Measurements from ENCODE around the gene SCN9A. TPM values are rescaled to one million over a fixed set of nuclear protein-coding genes. Genes with fewer than 3 reads are reported as not detected.

SCN9A gene
- total RNA-seq, 6 donors from 2014 or later, result 5.8 to 24.1 (median 9.8) TPM

- Histone ChIP-seq H3K4me1 (no peaks in the 10 kb centered on the region), H3K27me3 (no peaks in the 10 kb centered on the region), H3K9me3 (no peaks in the 10 kb centered on the region), H3K4me3 (no peak overlapping the region), H3K27ac (no peak overlapping the region), H3K36me3 (no peaks in the 10 kb centered on the region)
- TF ChIP-seq POLR2AphosphoS5 (IDR thresholded peaks at IDR 0.05) (no peak), POLR2A (IDR thresholded peaks at IDR 0.05) (no peak), EP300 (IDR thresholded peaks at IDR 0.05) (no peak), CTCF (IDR thresholded peaks at IDR 0.05) (no peak)
- WGBS, 2 donors, result 38 to 44% methylated on average over 3 of the region's 3 CpGs
- ATAC-seq (ENCODE audit: low FRiP score in 2 of 2), result no peak
- no peak for DNase-seq
These were observed 12.8 kb upstream of the SCN9A start for GRCh38 chr2:166388481-166389070.

- Histone ChIP-seq H3K9me3 (no peaks in the 10 kb centered on the region), H3K27ac (no peak overlapping the region), H3K4me3 (no peak overlapping the region), H3K36me3 (no peaks in the 10 kb centered on the region), H3K4me1 (no peaks in the 10 kb centered on the region), H3K27me3 (no peaks in the 10 kb centered on the region)
- ATAC-seq (ENCODE audit: low FRiP score in 2 of 2), result no peak
- no peak for TF ChIP-seq POLR2AphosphoS5 (IDR thresholded peaks at IDR 0.05)
- no peak for TF ChIP-seq POLR2A (IDR thresholded peaks at IDR 0.05)
- no peak for TF ChIP-seq EP300 (IDR thresholded peaks at IDR 0.05)
- TF ChIP-seq CTCF (IDR thresholded peaks at IDR 0.05), result no peak
- 63 to 100% methylated on average over 1 of the region's 1 CpG for WGBS, 2 donors
- DNase-seq, result no peak
These were observed 9.6 kb upstream of the SCN9A start for GRCh38 chr2:166385313-166385712.

- TF ChIP-seq POLR2A (IDR thresholded peaks at IDR 0.05) (no peak), CTCF (IDR thresholded peaks at IDR 0.05) (peak in 4 of 6 experiments; percentile 23 to 53 (median 40))
- no peak for ATAC-seq (ENCODE audit: low FRiP score in 2 of 2)
- 60 to 66% methylated on average over 8 of the region's 8 CpGs for WGBS, 2 donors
These were observed 9.0 kb upstream of the SCN9A start for GRCh38 chr2:166384774-166385173.

GRCh38 chr2:166382448-166382847 is 6.7 kb upstream of the SCN9A start:
- Histone ChIP-seq H3K36me3 (no peaks in the 10 kb centered on the region), H3K27me3 (no peaks in the 10 kb centered on the region), H3K4me3 (no peak overlapping the region), H3K4me1 (no peaks in the 10 kb centered on the region), H3K9me3 (no peaks in the 10 kb centered on the region), H3K27ac (no peak overlapping the region)
- DNase-seq (no peak), ATAC-seq (ENCODE audit: low FRiP score in 2 of 2) (no peak)
- WGBS, 2 donors, result 97 to 100% methylated on average over 3 of the region's 3 CpGs
- TF ChIP-seq POLR2AphosphoS5 (IDR thresholded peaks at IDR 0.05), result no peak
- no peak for TF ChIP-seq POLR2A (IDR thresholded peaks at IDR 0.05)
- TF ChIP-seq CTCF (IDR thresholded peaks at IDR 0.05), result no peak

More at GRCh38 chr2:166384774-166385173, 9.0 kb upstream of the SCN9A start:
- Histone ChIP-seq H3K27me3 (no peaks in the 10 kb centered on the region), H3K4me1 (no peaks in the 10 kb centered on the region), H3K27ac (no peak overlapping the region), H3K9me3 (no peaks in the 10 kb centered on the region), H3K4me3 (no peak overlapping the region), H3K36me3 (no peaks in the 10 kb centered on the region)
- DNase-seq, result no peak

GRCh38 chr2:166380615-166381014 is 4.9 kb upstream of the SCN9A start:
- Histone ChIP-seq H3K27ac (no peak overlapping the region), H3K9me3 (no peaks in the 10 kb centered on the region), H3K36me3 (no peaks in the 10 kb centered on the region), H3K27me3 (peaks cover 0 to 3% (median 0%) of the 10 kb centered on the region in 4 donors), H3K4me3 (no peak overlapping the region), H3K4me1 (peaks cover 0 to 10% (median 6%) of the 10 kb centered on the region in 4 donors)
- ATAC-seq (ENCODE audit: low FRiP score in 2 of 2) (no peak), DNase-seq (no peak)
- TF ChIP-seq POLR2AphosphoS5 (IDR thresholded peaks at IDR 0.05) (no peak), CTCF (IDR thresholded peaks at IDR 0.05) (no peak)
- 50 to 79% methylated on average over 1 of the region's 1 CpG for WGBS, 2 donors

All from upper lobe of left lung (tissue), 6 donors.